H9 (cell line): Measurements from ENCODE around the gene PIM2. TPM values are rescaled to one million over a fixed set of nuclear protein-coding genes. Genes with fewer than 3 reads are reported as not detected.
A peak's percentile ranks its signal among the peaks of the same experiment; 100 is the strongest.

Experiments used
- DNase-seq: peaks from one replicate; pipeline ENCODE4 v3.0.0-alpha.2; 2017
- H2AFZ ChIP-seq: one replicate; pipeline ENCODE4 v1.6.1; 2013; ENCODE audit warnings: mild to moderate bottlenecking, low read length, control low read depth, moderate library complexity
- H2AK5ac ChIP-seq: 2 replicates; pipeline ENCODE4 v1.6.1; 2013; ENCODE audit warnings: low read length, control low read depth, mixed read lengths; ENCODE audit not compliant: insufficient read length
- H2BK120ac ChIP-seq: one replicate; pipeline ENCODE4 v1.6.1; 2013; ENCODE audit warnings: low read depth, mild to moderate bottlenecking, low read length, control low read depth, inconsistent platforms; ENCODE audit not compliant: poor library complexity, severe bottlenecking
- H2BK12ac ChIP-seq: 2 replicates; pipeline ENCODE4 v1.6.1; 2013; ENCODE audit warnings: low read length, control low read depth, mixed read lengths, low read depth; ENCODE audit not compliant: insufficient read length
- H2BK15ac ChIP-seq: 2 replicates; pipeline ENCODE4 v1.6.1; 2013; ENCODE audit warnings: low read depth, low read length, control low read depth
- H2BK20ac ChIP-seq: one replicate; pipeline ENCODE4 v1.6.1; 2013; ENCODE audit warnings: low read depth, mild to moderate bottlenecking, low read length, control low read depth, inconsistent platforms; ENCODE audit not compliant: poor library complexity, severe bottlenecking
- H2BK5ac ChIP-seq: 2 replicates; pipeline ENCODE4 v1.6.1; 2013; ENCODE audit warnings: low read length, control low read depth, mixed read lengths; ENCODE audit not compliant: insufficient read length
- H3K14ac ChIP-seq: 2 replicates; pipeline ENCODE4 v1.6.1; 2013; ENCODE audit warnings: low read length, control low read depth; ENCODE audit not compliant: insufficient read depth
- H3K18ac ChIP-seq: 2 replicates; pipeline ENCODE4 v1.6.1; 2013; ENCODE audit warnings: low read depth, mild to moderate bottlenecking, mixed read lengths, low read length, control low read depth; ENCODE audit not compliant: insufficient read length
- H3K23ac ChIP-seq: 2 replicates; pipeline ENCODE4 v1.6.1; 2013; ENCODE audit warnings: low read length, control low read depth, mixed read lengths, low read depth; ENCODE audit not compliant: insufficient read length
- H3K23me2 ChIP-seq: 2 replicates; pipeline ENCODE4 v1.6.1; 2013; ENCODE audit warnings: low read depth, mild to moderate bottlenecking, mixed read lengths, low read length, control low read depth; ENCODE audit not compliant: insufficient read length, poor library complexity, severe bottlenecking
- H3K27ac ChIP-seq: 2 replicates; pipeline ENCODE4 v1.5.1; 2013; ENCODE audit warnings: low read length, control low read depth, mixed read lengths, low read depth; ENCODE audit not compliant: insufficient read length
- H3K27me3 ChIP-seq: 2 replicates; pipeline ENCODE4 v1.6.1; 2013; ENCODE audit warnings: low read length, control low read depth, inconsistent platforms; ENCODE audit not compliant: insufficient read depth
- H3K4ac ChIP-seq: 2 replicates; pipeline ENCODE4 v1.6.1; 2013; ENCODE audit warnings: low read depth, mild to moderate bottlenecking, control low read depth, inconsistent platforms, low read length, moderate library complexity
- H3K4me1 ChIP-seq: 2 replicates; pipeline ENCODE4 v1.6.1; 2013; ENCODE audit warnings: low read length, control low read depth, inconsistent platforms; ENCODE audit not compliant: insufficient read depth
- H3K4me2 ChIP-seq: 2 replicates; pipeline ENCODE4 v1.6.1; 2013; ENCODE audit warnings: low read length, control low read depth, mixed read lengths; ENCODE audit not compliant: insufficient read length, insufficient read depth
- H3K56ac ChIP-seq: 2 replicates; pipeline ENCODE4 v1.6.1; 2013; ENCODE audit warnings: low read depth, mild to moderate bottlenecking, mixed read lengths, low read length, control low read depth; ENCODE audit not compliant: insufficient read length
- H3K79me1 ChIP-seq: 2 replicates; pipeline ENCODE4 v1.6.1; 2013; ENCODE audit warnings: low read depth, mild to moderate bottlenecking, moderate library complexity, low read length, control low read depth, inconsistent platforms; ENCODE audit not compliant: insufficient read depth, poor library complexity, severe bottlenecking
- H3K79me2 ChIP-seq: 2 replicates; pipeline ENCODE4 v1.6.1; 2013; ENCODE audit warnings: low read length, control low read depth, inconsistent platforms; ENCODE audit not compliant: insufficient read depth
- H3K9ac ChIP-seq: 2 replicates; pipeline ENCODE4 v1.6.1; 2013; ENCODE audit warnings: low read length, control low read depth, mixed read lengths; ENCODE audit not compliant: insufficient read length; ENCODE audit errors: extremely low read depth
- H3K9me3 ChIP-seq: one replicate; pipeline ENCODE4 v1.6.1; 2013; ENCODE audit warnings: low read depth, low read length, inconsistent platforms; ENCODE audit not compliant: control insufficient read depth
- H3T11ph ChIP-seq: one replicate; pipeline ENCODE4 v1.6.1; 2013; ENCODE audit warnings: mild to moderate bottlenecking, low read length, control low read depth, inconsistent platforms
- H4K20me1 ChIP-seq: one replicate; pipeline ENCODE4 v1.6.1; 2013; ENCODE audit not compliant: control insufficient read depth, insufficient read length, insufficient read depth
- H4K5ac ChIP-seq: 2 replicates; pipeline ENCODE4 v1.6.1; 2013; ENCODE audit warnings: low read depth, mild to moderate bottlenecking, mixed read lengths, low read length, control low read depth; ENCODE audit not compliant: insufficient read length
- H4K8ac ChIP-seq: replicated peaks from 2 replicates; pipeline ENCODE4 v1.6.1; 2013; ENCODE audit warnings: low read length, control low read depth, mixed read lengths, low read depth; ENCODE audit not compliant: insufficient read length
- H4K91ac ChIP-seq: 2 replicates; pipeline ENCODE4 v1.6.1; 2013; ENCODE audit warnings: low read depth, mild to moderate bottlenecking, moderate library complexity, mixed read lengths, low read length, control low read depth; ENCODE audit not compliant: insufficient read length
- H3K27ac Mint-ChIP-seq, 3 experiments: 2 replicates in 2 of 3; 3 replicates in 1 of 3; pipeline ENCODE4 v1.8.0; 2020 to 2021; ENCODE audit warnings: mixed read lengths in 3 of 3, mild to moderate bottlenecking in 1 of 3, moderate library complexity in 1 of 3
- H3K27me3 Mint-ChIP-seq: 2 replicates; pipeline ENCODE4 v1.8.0; 2021; ENCODE audit warnings: low read depth, mild to moderate bottlenecking, moderate library complexity, mixed read lengths
- H3K36me3 Mint-ChIP-seq, 3 experiments: 2 replicates in 2 of 3; 3 replicates in 1 of 3; pipeline ENCODE4 v1.8.0; 2020 to 2021; ENCODE audit warnings: low read depth in 3 of 3, mixed read lengths in 3 of 3; ENCODE audit not compliant: insufficient read depth in 1 of 3
- H3K4me1 Mint-ChIP-seq, 2 experiments: 2 replicates each; pipeline ENCODE4 v1.8.0; 2020; ENCODE audit warnings: mixed read lengths in 2 of 2
- H3K4me3 Mint-ChIP-seq, 2 experiments: 2 replicates in 1 of 2; 3 replicates in 1 of 2; pipeline ENCODE4 v1.8.0; 2020 to 2021; ENCODE audit warnings: mild to moderate bottlenecking in 2 of 2, mixed read lengths in 2 of 2, moderate library complexity in 1 of 2
- H3K9me3 Mint-ChIP-seq, 2 experiments: 2 replicates in 1 of 2; 3 replicates in 1 of 2; pipeline ENCODE4 v1.8.0; 2020; ENCODE audit warnings: mild to moderate bottlenecking in 2 of 2, mixed read lengths in 2 of 2, moderate library complexity in 1 of 2
- CTCF ChIP-seq: fragments of 200-600 bp; sonication (generic); conservative IDR thresholded peaks from 3 replicates; pipeline ENCODE4 v1.8.0; 2021; ENCODE audit warnings: antibody characterized with exemption, mild to moderate bottlenecking
- WGBS: extraction: QIAGEN DNeasy Blood & Tissue Kit; methylation state at CpG from one replicate; pipeline ENCODE4 v1.1.7; 2013; ENCODE audit warnings: missing lambda C conversion rate, low lambda C conversion rate, mixed read lengths; ENCODE audit not compliant: insufficient read length; ENCODE audit errors: extremely low coverage; 5-methylcytosine and 5-hydroxymethylcytosine counted together
- total RNA-seq: library from RNA; stranded (reverse); gene quantifications from 2 replicates; pipeline ENCODE4 v1.2.1, GENCODE V29; 2021

Gene PIM2
- total RNA-seq, 1 experiment from 2014 or later = 163 TPM

GRCh38 chrX:48927123-48927522 is 8.3 kb upstream of the PIM2 start:
- Histone ChIP-seq H3K4ac (no peak overlapping the region), H3K27ac (peak overlapping the region; percentile 99), H3T11ph (no peak overlapping the region), H3K4me2 (peak overlapping the region; percentile 79), H3K79me1 (peaks cover 3% of the 10 kb centered on the region), H2BK5ac (peak overlapping the region; percentile 88), H3K79me2 (peaks cover 5% of the 10 kb centered on the region; the same call in 1 of the 2 replicates), H4K8ac (no peak overlapping the region), H3K18ac (no peak overlapping the region), H2AFZ (no peak overlapping the region), H4K20me1 (no peaks in the 10 kb centered on the region), H3K23ac (no peak overlapping the region), H3K14ac (no peak overlapping the region), H2AK5ac (no peak overlapping the region), H3K23me2 (peaks cover 4% of the 10 kb centered on the region), H4K5ac (no peak overlapping the region), H2BK20ac (no peak overlapping the region), H3K9me3 (no peaks in the 10 kb centered on the region), H2BK120ac (no peak overlapping the region), H3K27me3 (no peaks in the 10 kb centered on the region), H3K4me1 (peaks cover 12% of the 10 kb centered on the region; the same call in 1 of the 2 replicates), H2BK15ac (no peak overlapping the region), H2BK12ac (no peak overlapping the region), H3K9ac (no peak overlapping the region), H4K91ac (no peak overlapping the region), H3K56ac (no peak overlapping the region)
- Mint-ChIP-seq H3K9me3 (peaks cover 63 to 74% of the 10 kb centered on the region in 2 experiments), H3K27ac (peak overlapping the region; percentile 96 to 100 (median 99)), H3K36me3 (peaks cover 35 to 57% (median 49%) of the 10 kb centered on the region in 3 experiments), H3K27me3 (no peaks in the 10 kb centered on the region), H3K4me3 (peak overlapping the region; percentile 51 to 73), H3K4me1 (peaks cover 25 to 32% of the 10 kb centered on the region in 2 experiments)
- peak; percentile 74 for DNase-seq
- no CpG with 5 or more reads among the region's 5 CpGs for WGBS
- TF ChIP-seq CTCF = no peak
